ENCODE measurements around the gene ARID5A. TPM values are rescaled to one million over a fixed set of nuclear protein-coding genes. Genes with fewer than 3 reads are reported as not detected.
"Not testable (repeated sequence)": the region's sequence is repeated elsewhere in the genome, so short reads cannot be mapped to it uniquely, and the experiment has no call there.

The ARID5A gene
- total and polyA plus RNA-seq, 9 of the 15 experiments (the other 6 are each of a cell fraction or from before 2014, with no cell fraction given) = 0.14 to 12.5 (median 3.0) TPM

DNA sequence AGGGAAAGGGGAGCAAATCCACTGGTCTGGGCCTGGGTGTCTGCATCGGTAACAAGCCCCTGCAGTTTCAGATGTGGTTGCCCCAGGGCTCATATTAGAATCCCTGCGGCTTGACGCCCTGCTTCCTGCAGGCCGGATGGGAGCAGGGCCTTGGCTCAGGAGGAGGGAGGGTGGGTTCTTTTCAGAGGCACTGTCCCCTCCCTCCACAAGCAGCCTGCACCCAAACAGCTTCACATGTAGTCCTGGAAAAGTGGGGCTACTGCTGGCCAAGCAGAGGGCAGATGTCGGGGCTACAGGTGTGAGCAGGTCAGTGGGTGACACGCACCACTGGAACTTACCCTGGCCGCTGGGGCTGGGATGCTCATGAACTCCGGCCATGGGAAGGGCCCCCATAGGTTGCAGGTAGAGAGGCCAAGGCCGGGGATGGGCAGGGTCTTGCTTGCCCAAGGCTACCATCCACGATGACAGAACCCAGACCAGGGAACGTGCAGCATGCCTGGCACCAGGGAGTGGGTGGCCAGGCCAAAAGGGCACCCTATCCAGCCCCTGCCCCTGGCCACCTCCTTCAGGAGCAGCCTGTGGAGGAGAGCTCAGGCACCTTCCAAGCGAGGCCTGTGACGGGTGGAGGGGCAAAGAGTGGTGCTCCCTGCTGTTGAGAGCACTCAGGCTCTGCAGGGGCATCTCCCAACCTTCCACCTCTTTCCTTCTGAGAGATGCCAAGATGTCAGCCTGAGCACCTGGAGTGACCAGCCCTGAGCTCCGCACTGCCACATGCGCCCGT lies 16.8 kb downstream of the ARID5A start:
- Histone ChIP-seq H3K4me2 (ENCODE audit: insufficient read depth, low read length) (no peak overlapping the region), H3K9me1 (ENCODE audit: control insufficient read depth, insufficient read depth, low read length) (no peaks in the 10 kb centered on the region), H3K9ac (ENCODE audit: insufficient read depth in 1 of 2, low read depth in 2 of 2, low read length in 2 of 2) (peak overlapping the region in 1 of 2 experiments; percentile 35; a peak in 2 of 4 replicates), H2AFZ (ENCODE audit: low read depth, low read length) (no peak overlapping the region), H3K4me3 (no peak overlapping the region), H3K27ac (ENCODE audit: extremely low read depth, low read depth, low read length) (no peak overlapping the region), H4K20me1 (replicated peaks; ENCODE audit: control insufficient read depth, insufficient read depth, low read length) (no peaks in the 10 kb centered on the region), H3K36me3 (ENCODE audit: control insufficient read depth, insufficient read depth, low read length) (peaks cover 4% of the 10 kb centered on the region; the same call in 1 of the 3 replicates), H3K4me1 (replicated peaks in 1 of 2; ENCODE audit: control insufficient read depth in 2 of 2, insufficient read depth in 2 of 2, low read length in 2 of 2) (peaks cover 0 to 37% of the 10 kb centered on the region in 2 experiments; a peak in 3 of 5 replicates), H3K9me3 (replicated peaks; ENCODE audit: control insufficient read depth, insufficient read depth, low read depth, low read length) (no peaks in the 10 kb centered on the region), H3K27me3 (ENCODE audit: control insufficient read depth in 2 of 2, insufficient read depth in 2 of 2, low read length in 2 of 2) (0 out of 5 replicates have a peak, but pooled peaks cover 0 to 4% of the 10 kb centered on the region in 2 experiments), H3K79me2 (ENCODE audit: control insufficient read depth, insufficient read depth, low read length) (no peaks in the 10 kb centered on the region)
- ChIA-PET POLR2A (interaction anchor here (0.6 to 1.1 kb wide), 4 partner anchors 9 to 57 kb away, joined by 3 to 4 read pairs (median 3); no protein-coding TSS in a partner anchor), CTCF (ENCODE audit: low intra/inter-chr PET ratio) (interaction anchor here (0.8 to 1.2 kb wide), 2 partner anchors 210 to 415 kb away, joined by 3 to 4 read pairs; partner anchors contain the start of gene ASTL)
- BruUV-seq (replicated peaks) = no TSS peak
- in situ Hi-C loops (cut with MboI) (loop anchor here (25.0 kb wide), 1 partner anchor 409 kb away; no protein-coding TSS in a partner anchor), intact Hi-C loops (cut with micrococcal nuclease) (loop anchor here (5.0 to 10.0 kb wide), 3 partner anchors 209 to 409 kb away; partner anchors contain the start of gene CNNM4)
- TF ChIP-seq SIN3B (IDR thresholded peaks at IDR 0.05; ENCODE audit: low read depth) = no peak
- TF ChIP-seq POLR2G (IDR thresholded peaks at IDR 0.05; ENCODE audit: low read depth, low read length) = peak; percentile 56; the same call in 1 of the 2 replicates
- no peak for ATAC-seq
- 61% methylated on average over 15 of the region's 16 CpGs for WGBS (ENCODE audit: insufficient coverage, low coverage, missing lambda C conversion rate)
- FAIRE-seq = no peak
- no peak for DNase-seq (ENCODE audit: extremely low read depth in 1 of 4, low spot score in 3 of 4)

DNA sequence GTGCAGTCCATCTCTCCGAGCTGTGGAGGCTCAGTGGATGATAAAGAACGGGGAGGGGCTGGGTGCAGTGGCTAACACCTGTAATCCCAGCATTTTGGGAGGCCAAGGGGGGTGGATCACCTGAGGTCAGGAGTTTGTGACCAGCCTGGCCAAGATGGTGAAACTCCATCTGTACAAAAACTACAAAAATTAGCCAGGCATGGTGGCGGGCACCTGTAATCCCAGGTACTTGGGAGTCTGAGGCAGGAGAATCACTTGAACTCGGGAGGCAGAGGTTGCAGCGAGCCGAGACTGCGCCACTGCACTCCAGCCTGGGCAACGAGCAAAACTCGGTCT lies 17.4 kb downstream of the ARID5A start:
- POLR2A ChIA-PET = interaction anchor here (0.6 to 1.5 kb wide), 5 partner anchors 10 to 48 kb away, joined by 3 to 4 read pairs (median 3); no protein-coding TSS in a partner anchor
- peaks cover 0 to 37% of the 10 kb centered on the region in 2 experiments; a peak in 3 of 5 replicates for H3K4me1 ChIP-seq (replicated peaks in 1 of 2; ENCODE audit: control insufficient read depth in 2 of 2, insufficient read depth in 2 of 2, low read length in 2 of 2)
- H3K9me1 ChIP-seq (ENCODE audit: control insufficient read depth, insufficient read depth, low read length) = not testable (repeated sequence)

More for the DNA sequence above, 17.4 kb downstream of the ARID5A start:
- WGBS (ENCODE audit: insufficient coverage, low coverage, missing lambda C conversion rate) = 22% methylated on average over 9 of the region's 9 CpGs
- peak overlapping the region; percentile 52; the same call in 1 of the 2 replicates for H3K4me2 ChIP-seq (ENCODE audit: insufficient read depth, low read length)
- H3K9ac ChIP-seq (ENCODE audit: insufficient read depth in 1 of 2, low read depth in 2 of 2, low read length in 2 of 2); DNase-seq (ENCODE audit: extremely low read depth in 1 of 4, low spot score in 3 of 4); H3K79me2 ChIP-seq (ENCODE audit: control insufficient read depth, insufficient read depth, low read length); BruUV-seq (replicated peaks); FAIRE-seq; H3K27me3 ChIP-seq (ENCODE audit: control insufficient read depth in 2 of 2, insufficient read depth in 2 of 2, low read length in 2 of 2); ATAC-seq; H3K4me3 ChIP-seq; H3K27ac ChIP-seq (ENCODE audit: extremely low read depth, low read depth, low read length); H3K9me3 ChIP-seq (replicated peaks; ENCODE audit: control insufficient read depth, insufficient read depth, low read depth, low read length); H3K36me3 ChIP-seq (ENCODE audit: control insufficient read depth, insufficient read depth, low read length); H4K20me1 ChIP-seq (replicated peaks; ENCODE audit: control insufficient read depth, insufficient read depth, low read length): not testable (repeated sequence)
- intact Hi-C loops (cut with micrococcal nuclease) = loop anchor here (5.0 to 10.0 kb wide), 3 partner anchors 208 to 408 kb away; partner anchors contain the start of gene CNNM4
- peak overlapping the region; percentile 76; the same call in 1 of the 2 replicates for H2AFZ ChIP-seq (ENCODE audit: low read depth, low read length)
- in situ Hi-C loops (cut with MboI) = loop anchor here (25.0 kb wide), 1 partner anchor 408 kb away; no protein-coding TSS in a partner anchor
- CTCF ChIA-PET (ENCODE audit: low intra/inter-chr PET ratio) = interaction anchor here (0.8 to 1.6 kb wide), 3 partner anchors 147 to 415 kb away, joined by 3 to 4 read pairs (median 4); partner anchors contain the start of gene ASTL
